ENCODE results near the gene MMD. TPM values are rescaled to one million over a fixed set of nuclear protein-coding genes. Genes with fewer than 3 reads are reported as not detected.

The MMD gene
- total RNA-seq, 1 donor from 2014 or later = 21.7 TPM

DNA sequence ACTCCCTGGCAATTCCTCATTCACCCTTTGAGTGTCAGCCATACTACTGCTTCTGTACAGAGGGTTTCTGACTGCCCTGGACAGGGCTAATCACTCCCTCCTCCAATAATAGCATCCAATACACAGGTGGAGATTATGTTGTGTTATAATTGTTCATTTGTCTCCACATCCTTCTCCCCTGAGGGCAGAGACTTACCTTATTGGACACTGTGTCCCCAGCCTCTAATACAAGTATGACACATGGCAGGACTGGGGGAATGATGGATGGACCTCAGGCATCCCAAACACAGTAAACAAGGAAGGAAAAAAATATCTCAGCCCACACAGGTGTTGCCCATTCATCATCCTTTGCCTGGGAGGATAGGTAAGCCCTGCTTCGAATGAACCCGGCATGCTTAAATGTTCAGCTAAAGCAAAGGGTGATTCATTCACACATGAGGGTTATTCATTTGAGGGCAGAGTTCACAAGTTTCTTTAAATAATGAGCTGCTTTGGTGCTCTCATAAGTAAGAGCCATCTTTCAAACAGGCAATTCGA, 34.8 kb downstream of the MMD start:
- Mint-ChIP-seq H3K9me3 (no peaks in the 10 kb centered on the region), H3K27me3 (peaks cover 7% of the 10 kb centered on the region), H3K27ac (no peak overlapping the region), H3K4me1 (no peaks in the 10 kb centered on the region), H3K4me3 (no peak overlapping the region), H3K36me3 (ENCODE audit: low read depth) (peaks cover 5% of the 10 kb centered on the region)
- DNase-seq = no peak
- intact Hi-C loops (cut with micrococcal nuclease) = no loop called here

DNA sequence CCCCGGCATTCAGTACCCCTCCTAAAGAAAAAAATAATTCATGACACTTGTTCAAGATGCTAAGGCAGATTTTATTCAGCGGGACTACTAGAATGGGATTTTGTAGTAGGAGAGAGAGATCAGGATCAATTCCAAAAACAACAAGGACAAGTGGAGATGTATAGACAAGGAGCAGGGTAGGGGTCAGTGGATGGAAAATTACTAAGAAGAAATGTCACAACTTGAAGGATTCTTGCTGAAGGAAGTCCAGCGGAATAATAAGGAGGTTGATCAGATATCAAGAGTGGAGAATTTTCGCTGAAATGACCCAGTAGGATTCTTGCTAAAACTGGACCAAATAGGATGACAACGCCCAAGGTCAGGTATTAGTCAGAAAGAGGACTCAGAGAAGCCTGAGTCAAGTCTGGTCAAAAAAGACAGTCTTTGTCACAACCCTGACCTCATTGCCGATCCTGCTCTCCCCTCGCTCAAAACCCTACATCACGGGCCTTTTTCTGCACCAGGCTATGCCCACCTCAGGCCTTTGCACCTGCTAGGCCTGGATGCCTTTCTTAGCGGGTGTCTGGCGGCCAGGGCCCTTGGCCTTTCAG, 36.9 kb downstream of the MMD start:
- Mint-ChIP-seq H3K27me3 (peaks cover 15% of the 10 kb centered on the region), H3K9me3 (no peaks in the 10 kb centered on the region), H3K4me3 (no peak overlapping the region), H3K27ac (no peak overlapping the region), H3K4me1 (no peaks in the 10 kb centered on the region), H3K36me3 (ENCODE audit: low read depth) (no peaks in the 10 kb centered on the region)
- intact Hi-C loops (cut with micrococcal nuclease) = no loop called here
- no peak for DNase-seq

- H3K9me3 Mint-ChIP-seq = no peaks in the 10 kb centered on the region
- H3K4me3 Mint-ChIP-seq = no peak overlapping the region
- DNase-seq = no peak
- no peaks in the 10 kb centered on the region for H3K4me1 Mint-ChIP-seq
- peaks cover 15% of the 10 kb centered on the region for H3K27me3 Mint-ChIP-seq
- intact Hi-C loops (cut with micrococcal nuclease) = no loop called here
- no peaks in the 10 kb centered on the region for H3K36me3 Mint-ChIP-seq (ENCODE audit: low read depth)
- no peak overlapping the region for H3K27ac Mint-ChIP-seq
Measured at GRCh38 chr17:55383771-55384642, 37.6 kb downstream of the MMD start.

DNA sequence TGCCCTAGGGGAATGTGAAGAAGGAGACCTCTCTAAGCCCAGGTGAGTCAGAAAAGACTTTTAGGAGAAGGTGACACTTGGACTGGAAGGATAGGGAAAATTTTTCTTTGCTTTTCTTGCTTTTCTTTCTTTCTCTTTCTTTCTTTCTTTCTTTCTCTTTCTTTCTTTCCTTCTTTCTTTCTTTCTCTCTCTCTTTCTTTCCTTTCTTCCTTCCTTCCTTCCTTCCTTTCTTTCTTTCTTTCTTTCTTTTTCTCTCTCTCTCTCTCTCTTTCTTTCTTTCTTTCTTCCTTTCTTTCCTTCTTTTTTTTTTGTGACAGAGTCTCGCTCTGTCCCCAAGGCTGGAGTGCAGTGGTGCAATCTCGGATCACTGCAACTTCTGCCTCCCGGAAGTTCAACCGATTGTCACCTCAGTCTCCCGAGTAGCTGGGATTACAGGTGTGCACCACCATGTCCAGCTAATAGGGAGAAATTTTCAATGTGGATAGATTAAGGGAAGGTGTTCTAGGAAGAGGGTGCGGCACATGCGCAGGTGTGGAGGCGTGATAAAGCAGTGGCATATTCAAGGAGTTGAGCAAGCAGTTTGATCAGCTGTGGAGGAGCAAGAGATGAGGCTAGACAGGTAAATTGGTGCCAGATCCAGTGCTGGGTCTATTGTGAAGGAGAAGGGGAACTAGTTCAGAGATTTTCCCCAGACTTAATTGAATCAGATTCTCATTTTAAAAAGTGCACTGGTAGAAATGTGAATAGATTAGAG, 40.4 kb downstream of the MMD start:
- H3K27me3 Mint-ChIP-seq = peaks cover 15% of the 10 kb centered on the region
- H3K4me3 Mint-ChIP-seq = no peak overlapping the region
- H3K36me3 Mint-ChIP-seq (ENCODE audit: low read depth) = no peaks in the 10 kb centered on the region
- no peak overlapping the region for H3K27ac Mint-ChIP-seq
- no peaks in the 10 kb centered on the region for H3K4me1 Mint-ChIP-seq
- intact Hi-C loops (cut with micrococcal nuclease) = no loop called here
- H3K9me3 Mint-ChIP-seq = no peaks in the 10 kb centered on the region
- DNase-seq = no peak

DNA sequence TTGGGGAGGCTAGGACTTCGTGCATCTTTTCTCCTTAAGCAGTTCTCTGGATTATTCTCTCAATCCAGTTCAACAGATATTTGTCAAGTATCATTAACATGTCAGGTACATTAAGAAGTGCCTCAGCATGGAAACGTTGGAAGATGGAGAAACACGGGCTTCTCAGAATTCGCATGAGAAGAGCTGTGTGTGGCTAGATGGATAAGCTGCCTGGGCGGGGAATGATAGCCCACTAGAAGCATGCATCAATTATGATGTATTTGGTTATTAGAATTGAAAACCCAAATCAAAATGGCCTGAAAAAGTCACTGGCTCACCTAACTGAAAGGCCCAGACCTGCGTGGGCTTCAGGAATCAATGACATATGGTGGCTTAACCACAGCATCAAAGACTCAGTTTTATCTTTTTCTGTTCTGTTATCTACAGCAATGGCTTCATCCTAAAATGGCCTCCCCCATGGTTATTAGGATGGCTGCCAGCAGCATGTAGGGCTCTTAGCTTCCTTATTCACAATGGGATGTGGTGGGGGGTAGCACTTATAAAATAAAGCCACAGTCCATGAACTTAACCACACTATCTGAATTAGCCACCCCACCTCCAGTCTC, 43.9 kb downstream of the MMD start:
- H3K4me1 Mint-ChIP-seq = no peaks in the 10 kb centered on the region
- H3K27me3 Mint-ChIP-seq = peaks cover 17% of the 10 kb centered on the region
- no peak overlapping the region for H3K4me3 Mint-ChIP-seq
- H3K36me3 Mint-ChIP-seq (ENCODE audit: low read depth) = no peaks in the 10 kb centered on the region
- no peak for DNase-seq
- H3K27ac Mint-ChIP-seq = no peak overlapping the region
- H3K9me3 Mint-ChIP-seq = no peaks in the 10 kb centered on the region
- intact Hi-C loops (cut with micrococcal nuclease) = no loop called here

DNA sequence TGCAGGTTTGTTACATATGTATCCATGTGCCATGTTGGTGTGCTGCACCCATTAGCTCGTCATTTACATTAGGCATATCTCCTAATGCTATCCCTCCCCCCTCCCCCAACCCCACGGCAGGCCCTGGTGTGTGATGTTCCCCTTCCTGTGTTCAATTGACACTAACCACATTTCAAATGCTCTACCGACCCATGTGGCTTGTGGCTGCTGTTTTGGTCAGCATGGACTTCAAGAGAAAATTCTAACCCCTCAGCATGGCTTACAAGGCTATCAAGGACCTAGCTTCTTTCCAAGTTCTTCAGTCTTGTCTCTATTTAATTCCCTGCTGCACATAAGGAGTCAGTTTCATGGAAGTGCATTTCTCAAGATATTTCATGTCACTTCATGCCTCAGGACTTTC, 52.9 kb downstream of the MMD start:
- H3K36me3 Mint-ChIP-seq (ENCODE audit: low read depth) = no peaks in the 10 kb centered on the region
- H3K9me3 Mint-ChIP-seq = no peaks in the 10 kb centered on the region
- no peak overlapping the region for H3K27ac Mint-ChIP-seq
- intact Hi-C loops (cut with micrococcal nuclease) = no loop called here
- peaks cover 3% of the 10 kb centered on the region for H3K4me1 Mint-ChIP-seq
- H3K27me3 Mint-ChIP-seq = peaks cover 14% of the 10 kb centered on the region
- no peak overlapping the region for H3K4me3 Mint-ChIP-seq
- no peak for DNase-seq

- no peak for DNase-seq
- Mint-ChIP-seq H3K27me3 (peaks cover 24% of the 10 kb centered on the region), H3K4me1 (peaks cover 3% of the 10 kb centered on the region), H3K4me3 (no peak overlapping the region), H3K27ac (no peak overlapping the region), H3K9me3 (peaks cover 4% of the 10 kb centered on the region), H3K36me3 (ENCODE audit: low read depth) (no peaks in the 10 kb centered on the region)
- intact Hi-C loops (cut with micrococcal nuclease) = no loop called here
Measured at GRCh38 chr17:55366020-55366481, 55.6 kb downstream of the MMD start.

DNA sequence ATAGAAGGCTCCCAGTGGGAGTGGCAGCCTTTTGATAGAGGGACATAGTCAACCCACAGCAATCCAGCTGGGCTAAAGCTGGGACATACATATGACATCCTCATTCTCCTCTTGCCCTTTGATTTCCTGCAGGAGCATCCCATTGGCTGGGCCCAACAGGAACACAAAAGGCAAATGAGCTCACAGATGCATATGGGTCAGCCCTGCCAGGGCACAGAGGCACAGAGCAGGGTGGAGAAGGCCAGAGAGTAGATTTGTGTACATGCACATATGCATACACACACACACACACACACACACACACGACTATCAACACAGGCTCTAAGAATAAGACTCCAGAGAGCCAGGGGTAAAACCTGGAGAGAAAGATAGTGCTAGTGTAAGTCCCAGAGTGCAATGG, 58.6 kb downstream of the MMD start:
- Mint-ChIP-seq H3K9me3 (peaks cover 9% of the 10 kb centered on the region), H3K27me3 (peaks cover 27% of the 10 kb centered on the region), H3K4me1 (no peaks in the 10 kb centered on the region), H3K4me3 (no peak overlapping the region), H3K27ac (no peak overlapping the region), H3K36me3 (ENCODE audit: low read depth) (no peaks in the 10 kb centered on the region)
- no peak for DNase-seq
- intact Hi-C loops (cut with micrococcal nuclease) = no loop called here

DNA sequence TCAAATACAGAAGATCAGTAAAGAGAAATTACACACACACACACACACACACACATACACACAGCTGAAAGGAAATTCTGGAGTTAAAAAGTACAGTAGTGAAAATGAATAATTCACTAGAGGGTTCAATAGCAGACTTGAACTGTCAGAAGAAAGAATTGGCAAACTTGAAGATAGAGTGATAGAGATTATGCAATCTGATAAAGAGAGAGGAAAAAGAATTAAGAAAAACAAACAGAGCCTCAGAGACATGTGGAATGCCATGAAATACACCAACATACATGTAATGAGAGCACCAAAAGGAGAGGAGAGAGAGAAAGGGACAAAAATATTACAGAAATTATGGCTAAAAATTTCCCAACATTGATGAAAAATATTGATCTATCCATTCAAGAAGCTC, 60.7 kb downstream of the MMD start:
- H3K27ac Mint-ChIP-seq = no peak overlapping the region
- no peaks in the 10 kb centered on the region for H3K4me1 Mint-ChIP-seq
- H3K36me3 Mint-ChIP-seq (ENCODE audit: low read depth) = no peaks in the 10 kb centered on the region
- no peak overlapping the region for H3K4me3 Mint-ChIP-seq
- intact Hi-C loops (cut with micrococcal nuclease) = no loop called here
- H3K27me3 Mint-ChIP-seq = peaks cover 26% of the 10 kb centered on the region
- DNase-seq = no peak
- H3K9me3 Mint-ChIP-seq = peaks cover 9% of the 10 kb centered on the region

DNA sequence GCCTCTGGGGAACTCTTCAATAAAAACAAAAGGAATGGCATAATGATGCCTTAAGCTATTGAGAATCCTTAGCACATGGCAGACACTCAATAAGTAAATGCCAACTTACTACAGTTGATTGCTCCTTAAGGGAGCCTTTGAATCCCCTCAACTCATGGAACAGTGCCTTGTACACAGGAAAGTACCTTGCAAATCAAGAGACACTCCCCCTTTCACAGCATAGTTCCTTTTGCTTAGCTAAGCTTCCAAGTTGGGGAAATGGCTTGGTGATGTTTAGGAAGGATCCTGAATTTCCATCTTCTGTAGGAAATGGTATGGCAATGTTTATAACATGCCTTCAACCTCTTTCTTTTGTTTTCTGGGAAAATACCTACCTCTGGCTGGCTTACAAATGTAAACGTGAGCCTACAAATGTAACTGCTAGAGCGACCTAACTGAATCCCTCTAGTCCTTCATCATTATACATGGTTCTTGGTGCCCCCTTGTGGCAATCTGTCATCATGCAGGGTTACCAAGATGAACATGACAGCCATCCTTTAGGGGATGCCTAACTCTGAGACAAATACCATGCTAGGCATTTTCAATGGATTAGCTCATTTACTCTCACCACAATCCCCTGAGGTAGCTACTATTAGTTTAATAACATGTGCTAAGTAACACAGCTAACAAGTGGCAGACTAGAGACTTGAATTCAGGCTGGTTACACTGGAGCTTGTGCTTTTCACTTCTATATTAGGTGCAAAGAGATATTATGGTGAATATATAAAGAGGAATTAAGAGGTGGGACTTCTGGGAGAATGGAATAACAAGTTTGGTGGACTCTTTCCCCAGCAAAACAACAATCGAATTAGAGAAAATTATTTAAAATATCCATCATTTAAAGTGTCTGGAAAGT, 65.0 kb downstream of the MMD start:
- DNase-seq = peak; percentile 92
- H3K4me1 Mint-ChIP-seq = peaks cover 4% of the 10 kb centered on the region
- peaks cover 33% of the 10 kb centered on the region for H3K27me3 Mint-ChIP-seq
- no peak overlapping the region for H3K4me3 Mint-ChIP-seq
- peaks cover 9% of the 10 kb centered on the region for H3K9me3 Mint-ChIP-seq
- intact Hi-C loops (cut with micrococcal nuclease) = loop anchor here (5.0 kb wide), 1 partner anchor 156 kb away; the partner anchor contains the start of gene SMIM36
- no peak overlapping the region for H3K27ac Mint-ChIP-seq
- no peaks in the 10 kb centered on the region for H3K36me3 Mint-ChIP-seq (ENCODE audit: low read depth)

GRCh38 chr17:55354941-55355340, 66.7 kb downstream of the MMD start:
- Mint-ChIP-seq H3K27ac (no peak overlapping the region), H3K9me3 (no peaks in the 10 kb centered on the region), H3K4me1 (peaks cover 7% of the 10 kb centered on the region), H3K36me3 (ENCODE audit: low read depth) (no peaks in the 10 kb centered on the region), H3K27me3 (peaks cover 23% of the 10 kb centered on the region), H3K4me3 (no peak overlapping the region)
- DNase-seq = no peak
- intact Hi-C loops (cut with micrococcal nuclease) = loop anchor here (5.0 kb wide), 1 partner anchor 157 kb away; the partner anchor contains the start of gene SMIM36

DNA sequence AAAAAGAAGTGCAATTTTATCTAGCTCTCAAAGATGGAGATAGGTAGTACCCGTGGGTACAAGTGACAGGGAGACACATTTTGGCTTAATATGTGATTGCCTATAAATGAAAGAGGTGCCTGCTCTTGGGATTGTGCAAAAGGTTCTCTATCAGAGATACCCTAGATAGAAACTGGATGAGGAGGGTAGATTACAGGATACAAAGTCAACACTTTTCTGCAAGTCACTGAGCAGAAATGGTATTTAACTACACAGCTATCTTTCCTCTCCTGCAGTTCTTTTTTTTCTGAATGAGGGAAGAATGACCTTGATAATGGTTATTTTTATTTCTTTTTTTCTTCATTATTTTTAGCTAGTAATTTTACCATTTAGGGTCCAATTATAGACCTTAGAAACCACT, 67.6 kb downstream of the MMD start:
- no peaks in the 10 kb centered on the region for H3K9me3 Mint-ChIP-seq
- no peak overlapping the region for H3K27ac Mint-ChIP-seq
- peaks cover 11% of the 10 kb centered on the region for H3K4me1 Mint-ChIP-seq
- no peak for DNase-seq
- no peak overlapping the region for H3K4me3 Mint-ChIP-seq
- intact Hi-C loops (cut with micrococcal nuclease) = no loop called here
- H3K27me3 Mint-ChIP-seq = peaks cover 23% of the 10 kb centered on the region
- no peaks in the 10 kb centered on the region for H3K36me3 Mint-ChIP-seq (ENCODE audit: low read depth)

DNA sequence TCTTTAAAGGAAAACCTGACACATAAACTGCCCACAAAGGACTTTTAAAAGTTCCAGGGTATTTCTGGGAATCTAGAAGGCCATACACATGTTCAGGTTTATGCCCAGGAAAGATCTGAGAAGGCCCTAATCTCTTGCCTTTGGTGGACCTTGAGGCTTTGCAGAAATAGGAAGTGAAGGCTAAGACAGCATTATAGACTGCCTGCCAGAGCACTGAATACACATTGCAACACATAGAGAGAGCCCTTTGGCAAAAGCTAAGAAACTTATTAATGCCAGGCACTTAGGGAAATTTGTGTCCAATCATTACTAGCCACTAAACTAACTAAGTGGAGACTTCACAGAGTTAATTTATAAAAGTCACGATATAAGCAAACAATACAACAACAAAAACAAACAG, 70.4 kb downstream of the MMD start:
- Mint-ChIP-seq H3K9me3 (no peaks in the 10 kb centered on the region), H3K36me3 (ENCODE audit: low read depth) (no peaks in the 10 kb centered on the region)
- intact Hi-C loops (cut with micrococcal nuclease) = no loop called here

More for the DNA sequence above, 70.4 kb downstream of the MMD start:
- Mint-ChIP-seq H3K4me3 (no peak overlapping the region), H3K27ac (no peak overlapping the region), H3K4me1 (peaks cover 25% of the 10 kb centered on the region), H3K27me3 (peaks cover 16% of the 10 kb centered on the region)
- no peak for DNase-seq

All from activated CD4-positive, alpha-beta T cell treated with anti-CD3 and anti-CD28 coated beads, Interleukin-2, amount 10 ng/mL, durations not matched to agents 24 days and 14 days (primary cell).